DND-41 (cell line): Measurements from ENCODE around the gene NEU1.
A peak's percentile ranks its signal among the peaks of the same experiment; 100 is the strongest.

Source experiments
- ATAC-seq: fragments of 200-7000 bp; cut with Tn5 transposase; 3 replicates; pipeline ENCODE4 v1.9.1; 2021; ENCODE audit warnings: low read depth; ENCODE audit not compliant: insufficient read depth
- DNase-seq: peaks from one replicate; pipeline ENCODE4 v3.0.0-alpha.2; 2020
- H2AFZ ChIP-seq: 2 replicates; pipeline ENCODE4 v1.6.0; 2012; ENCODE audit warnings: low read depth, low read length
- H3K27ac ChIP-seq: 2 replicates; pipeline ENCODE4 v1.5.1; 2012; ENCODE audit warnings: low read length, inconsistent platforms
- H3K27me3 ChIP-seq: fragments of 200-600 bp; sonication (generic); 2 replicates; pipeline ENCODE4 v1.6.0; 2012; ENCODE audit warnings: low read length, mild to moderate bottlenecking, inconsistent platforms; ENCODE audit not compliant: insufficient read depth, poor library complexity
- H3K36me3 ChIP-seq: 2 replicates; pipeline ENCODE4 v1.5.1; 2012; ENCODE audit warnings: low read length, inconsistent platforms; ENCODE audit not compliant: insufficient read depth
- H3K4me1 ChIP-seq: 2 replicates; pipeline ENCODE4 v1.5.1; 2012; ENCODE audit warnings: mild to moderate bottlenecking, low read length; ENCODE audit not compliant: insufficient read depth
- H3K4me2 ChIP-seq: 2 replicates; pipeline ENCODE4 v1.6.0; 2012; ENCODE audit warnings: mild to moderate bottlenecking, moderate library complexity, low read length, inconsistent platforms; ENCODE audit not compliant: insufficient read depth
- H3K4me3 ChIP-seq, 2 experiments: fragments of 200-600 bp in 1 of 2; shearing (Covaris generic) in 1 of 2; 2 replicates each; pipeline ENCODE4 v1.5.1; 2012 to 2016; ENCODE audit warnings: inconsistent platforms in 2 of 2, low read length in 2 of 2, mild to moderate bottlenecking in 2 of 2, low read depth in 1 of 2, moderate library complexity in 1 of 2
- H3K79me2 ChIP-seq: 2 replicates; pipeline ENCODE4 v1.6.0; 2012; ENCODE audit warnings: low read length, inconsistent platforms; ENCODE audit not compliant: insufficient read depth
- H3K9ac ChIP-seq: 2 replicates; pipeline ENCODE4 v1.6.0; 2012; ENCODE audit warnings: low read depth, mild to moderate bottlenecking, inconsistent platforms, low read length, moderate library complexity
- H3K9me3 ChIP-seq: 2 replicates; pipeline ENCODE4 v1.5.1; 2012; ENCODE audit warnings: low read length, moderate library complexity, mild to moderate bottlenecking, inconsistent platforms; ENCODE audit not compliant: insufficient read depth, severe bottlenecking
- H4K20me1 ChIP-seq: 2 replicates; pipeline ENCODE4 v1.6.0; 2012; ENCODE audit warnings: low read length; ENCODE audit not compliant: insufficient read depth
- CTCF ChIP-seq: IDR thresholded peaks from 2 replicates; pipeline ENCODE4 v1.5.1; 2012; ENCODE audit warnings: borderline replicate concordance, low read length, moderate library complexity, mild to moderate bottlenecking; ENCODE audit not compliant: poor library complexity, severe bottlenecking; ENCODE audit errors: extremely low read depth
- EZH2 ChIP-seq: IDR thresholded peaks from 3 replicates; pipeline ENCODE4 v1.6.1; 2012; ENCODE audit warnings: borderline replicate concordance, low read depth, mild to moderate bottlenecking, moderate library complexity, low read length, inconsistent platforms; ENCODE audit not compliant: severe bottlenecking

Gene NEU1

GRCh38 chr6:31874084-31874670 lies 11.6 kb upstream of the NEU1 start:
- no peaks in the 10 kb centered on the region for H3K36me3 ChIP-seq
- no peaks in the 10 kb centered on the region for H3K4me1 ChIP-seq
- H3K4me2 ChIP-seq: no peak overlapping the region
- H2AFZ ChIP-seq: no peak overlapping the region
- H3K27ac ChIP-seq: no peak overlapping the region
- ATAC-seq (no peak), DNase-seq (no peak)
- no peaks in the 10 kb centered on the region for H3K9me3 ChIP-seq
- TF ChIP-seq CTCF: no peak
- TF ChIP-seq EZH2: no peak
- H3K9ac ChIP-seq: no peak overlapping the region
- no peak overlapping the region for H3K4me3 ChIP-seq
- H3K79me2 ChIP-seq: no peaks in the 10 kb centered on the region
- H3K27me3 ChIP-seq: no peaks in the 10 kb centered on the region
- H4K20me1 ChIP-seq: no peaks in the 10 kb centered on the region

- DNase-seq (no peak), ATAC-seq (no peak)
- Histone ChIP-seq H3K36me3 (no peaks in the 10 kb centered on the region), H3K4me1 (no peaks in the 10 kb centered on the region), H3K27me3 (no peaks in the 10 kb centered on the region), H4K20me1 (no peaks in the 10 kb centered on the region), H3K9me3 (no peaks in the 10 kb centered on the region), H3K4me2 (no peak overlapping the region), H3K9ac (no peak overlapping the region), H3K4me3 (no peak overlapping the region), H3K79me2 (no peaks in the 10 kb centered on the region), H3K27ac (no peak overlapping the region), H2AFZ (no peak overlapping the region)
- no peak for TF ChIP-seq CTCF
- no peak for TF ChIP-seq EZH2
Measured at GRCh38 chr6:31871046-31871659, 8.5 kb upstream of the NEU1 start.

GRCh38 chr6:31870385-31870921 lies 7.8 kb upstream of the NEU1 start:
- Histone ChIP-seq H3K4me1 (0 out of 2 replicates have a peak, but pooled peaks cover 1% of the 10 kb centered on the region), H3K4me2 (no peak overlapping the region), H3K9ac (no peak overlapping the region), H4K20me1 (no peaks in the 10 kb centered on the region), H3K79me2 (no peaks in the 10 kb centered on the region), H3K4me3 (no peak overlapping the region), H3K27me3 (no peaks in the 10 kb centered on the region), H2AFZ (no peak overlapping the region), H3K36me3 (no peaks in the 10 kb centered on the region), H3K27ac (no peak overlapping the region), H3K9me3 (no peaks in the 10 kb centered on the region)
- DNase-seq: no peak
- TF ChIP-seq EZH2 (no peak), CTCF (peak; percentile 47)
- peak; percentile 70 for ATAC-seq
